Measurements from ENCODE around the gene VSNL1.

VSNL1 gene

DNA sequence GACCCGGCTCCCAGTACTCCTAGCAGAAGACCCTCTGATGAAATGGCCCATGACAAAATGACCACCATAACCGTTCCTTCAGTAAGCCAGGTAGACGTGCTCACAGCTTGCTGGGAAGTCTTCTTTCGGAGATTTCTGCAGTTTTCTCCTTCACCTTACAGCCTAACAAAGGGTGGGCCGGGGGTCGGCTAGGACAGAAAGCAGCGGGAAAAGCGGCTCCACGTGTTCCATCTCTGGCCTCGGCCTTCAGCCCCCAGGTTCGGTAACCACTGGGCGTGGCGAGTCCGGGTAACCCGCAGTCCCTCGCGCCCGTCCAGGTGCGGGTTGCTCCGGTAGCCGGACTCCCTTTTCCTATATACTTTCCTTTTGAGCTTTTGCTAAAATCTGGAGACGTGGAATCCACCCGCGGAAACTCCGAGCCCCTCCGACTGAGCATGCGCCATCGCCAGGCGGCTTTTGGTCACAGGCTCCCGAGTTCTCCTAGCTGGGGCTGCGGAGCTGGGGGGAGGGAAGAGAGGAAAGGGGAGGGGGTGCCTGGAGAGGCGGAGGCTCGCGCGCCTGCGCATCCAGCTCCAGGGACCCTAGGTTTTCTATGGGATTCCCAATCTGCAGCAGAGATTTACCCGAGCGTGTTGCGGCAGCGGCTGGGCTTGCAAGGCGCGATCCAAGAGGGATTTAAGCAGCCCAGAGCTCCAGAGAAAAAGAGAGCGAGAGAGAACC, at the start of gene VSNL1:
TSS of gene VSNL1 (plus strand) at position 604 of the 720 bp plus-strand sequence. CDS start 51,379 bp downstream, outside the sequence.
- DNase-seq (ENCODE audit: low spot score): peak; percentile 31

DNA sequence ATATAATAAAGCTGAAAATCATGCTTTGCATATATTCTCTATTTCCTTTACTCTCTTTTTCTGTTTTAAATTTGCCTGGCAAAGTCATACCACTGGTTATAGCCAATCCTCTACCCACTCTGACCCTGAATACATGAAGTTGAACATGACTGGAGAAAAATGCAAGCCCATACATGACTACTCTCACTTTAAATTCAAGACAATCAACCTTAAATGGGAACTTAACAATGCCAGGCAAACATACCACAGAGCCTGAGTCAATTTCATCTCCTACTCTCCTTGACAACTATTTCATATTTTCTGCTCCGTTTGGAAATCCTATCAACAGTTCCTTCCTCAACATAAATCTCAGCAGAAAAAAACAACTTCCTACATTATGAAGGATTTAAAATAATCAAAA, 44.9 kb upstream of the VSNL1 start:
- DNase-seq (ENCODE audit: low spot score): no peak

DNA sequence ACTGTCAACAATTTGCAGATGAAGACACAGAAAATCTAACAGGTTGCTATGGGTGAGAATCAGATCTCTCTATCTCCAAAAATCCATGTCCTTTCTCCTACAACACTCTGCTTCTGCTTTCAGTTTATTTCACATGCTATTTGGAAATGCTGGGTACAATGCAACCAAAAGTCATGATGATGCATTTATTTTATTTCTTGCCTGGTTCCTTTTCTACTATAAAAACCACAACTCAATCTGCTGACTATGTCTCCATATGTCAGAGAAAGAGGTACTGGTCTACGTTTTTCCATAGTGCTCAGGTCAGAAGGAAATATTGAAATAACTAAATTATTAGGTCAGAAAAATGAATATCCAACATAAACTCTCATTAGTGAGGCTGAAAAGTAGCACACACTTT, 42.8 kb upstream of the VSNL1 start:
- no peak for DNase-seq (ENCODE audit: low spot score)

DNA sequence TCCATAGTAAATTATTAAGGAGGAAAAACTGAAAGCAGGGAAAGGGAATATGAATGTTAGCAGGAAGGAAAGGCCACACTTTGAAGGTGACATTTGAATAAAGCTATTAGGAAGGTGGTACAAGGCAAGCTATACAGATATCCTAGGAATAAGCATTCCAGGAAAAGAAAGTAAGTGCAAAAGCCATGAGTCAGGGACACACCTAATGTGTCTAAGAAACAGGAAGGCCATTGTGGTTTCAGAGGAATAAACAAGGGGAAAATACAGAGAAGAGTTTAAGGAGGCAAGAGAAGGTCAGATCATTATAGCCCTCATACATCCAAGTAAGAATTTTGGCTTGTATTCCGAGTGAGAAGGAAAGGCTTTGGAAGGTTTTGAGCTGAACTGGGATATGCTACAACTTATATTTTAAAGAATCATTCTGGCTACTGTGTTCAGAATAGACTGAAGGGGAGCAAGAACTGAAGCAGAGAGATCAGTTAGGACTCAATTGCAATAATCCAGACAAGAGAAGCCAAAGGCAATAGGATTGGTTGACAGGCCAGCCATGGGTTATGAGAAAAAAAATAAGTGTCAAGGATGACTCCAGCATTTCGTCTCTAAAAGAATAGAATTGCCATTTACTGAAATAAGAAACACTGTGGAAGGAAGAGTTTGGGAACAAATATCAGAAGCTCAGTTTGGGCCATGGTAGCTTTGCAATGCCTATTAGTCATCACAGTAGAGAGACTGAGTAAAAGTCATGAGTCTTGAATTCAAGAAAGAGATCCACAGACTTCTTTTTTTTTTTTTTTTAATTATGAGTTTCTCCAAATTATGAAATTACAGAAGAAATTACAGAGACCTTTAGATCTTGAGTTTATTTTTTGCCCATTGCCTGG, 33.5 kb upstream of the VSNL1 start:
- DNase-seq (ENCODE audit: low spot score): no peak

DNA sequence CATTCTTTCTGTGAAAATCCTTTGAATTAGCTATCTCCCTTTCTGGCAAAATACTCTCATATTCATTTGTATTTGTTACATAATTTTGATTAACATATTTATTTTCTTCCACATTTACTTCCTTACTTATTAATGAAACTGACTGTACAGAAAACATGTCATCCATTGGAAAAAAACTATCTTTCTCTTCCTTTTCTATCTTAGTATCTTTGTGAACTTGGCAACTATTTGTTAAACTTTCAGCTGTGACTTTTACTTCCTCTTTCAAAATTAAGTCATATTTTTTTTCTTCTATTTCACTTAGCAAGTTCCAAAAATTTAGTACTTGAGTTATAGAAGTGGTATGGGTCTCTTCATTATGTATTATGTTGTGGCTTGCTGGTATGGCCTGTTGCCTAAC, 24.8 kb upstream of the VSNL1 start:
- no peak for DNase-seq (ENCODE audit: low spot score)

DNA sequence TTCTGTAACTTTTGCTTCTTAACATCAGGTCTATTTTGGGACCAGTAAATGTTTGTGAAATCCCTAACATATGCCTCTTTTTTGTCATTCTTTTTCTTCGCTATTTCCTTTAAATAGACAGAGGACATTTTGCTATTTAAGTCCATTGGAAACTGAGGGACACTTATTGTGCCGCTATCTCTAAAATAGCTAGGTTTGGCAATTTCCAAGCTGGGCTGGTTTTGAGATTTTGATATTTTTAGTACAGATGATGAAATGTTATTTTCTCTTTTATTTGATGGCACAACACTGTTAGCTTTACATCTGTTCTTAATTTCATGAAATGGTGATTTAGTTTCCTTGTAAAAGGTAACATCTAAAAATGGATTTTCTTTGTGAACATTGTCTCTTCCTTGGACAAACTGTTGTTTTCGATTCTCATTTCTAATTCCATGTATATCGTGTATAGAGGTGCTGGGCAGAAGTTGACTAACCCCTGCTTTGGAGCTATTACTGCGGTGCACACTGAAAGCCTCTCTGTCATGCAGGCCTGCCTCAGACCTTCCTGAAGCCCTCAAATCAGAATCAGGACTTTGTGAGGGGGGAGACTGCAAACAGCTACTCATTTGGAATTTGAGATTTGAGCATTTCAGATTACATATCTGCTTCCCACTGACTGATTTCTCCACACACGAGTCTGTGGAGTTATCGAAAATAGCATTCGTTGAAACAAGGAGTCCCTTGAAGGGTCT, 22.9 kb upstream of the VSNL1 start:
- no peak for DNase-seq (ENCODE audit: low spot score)

DNA sequence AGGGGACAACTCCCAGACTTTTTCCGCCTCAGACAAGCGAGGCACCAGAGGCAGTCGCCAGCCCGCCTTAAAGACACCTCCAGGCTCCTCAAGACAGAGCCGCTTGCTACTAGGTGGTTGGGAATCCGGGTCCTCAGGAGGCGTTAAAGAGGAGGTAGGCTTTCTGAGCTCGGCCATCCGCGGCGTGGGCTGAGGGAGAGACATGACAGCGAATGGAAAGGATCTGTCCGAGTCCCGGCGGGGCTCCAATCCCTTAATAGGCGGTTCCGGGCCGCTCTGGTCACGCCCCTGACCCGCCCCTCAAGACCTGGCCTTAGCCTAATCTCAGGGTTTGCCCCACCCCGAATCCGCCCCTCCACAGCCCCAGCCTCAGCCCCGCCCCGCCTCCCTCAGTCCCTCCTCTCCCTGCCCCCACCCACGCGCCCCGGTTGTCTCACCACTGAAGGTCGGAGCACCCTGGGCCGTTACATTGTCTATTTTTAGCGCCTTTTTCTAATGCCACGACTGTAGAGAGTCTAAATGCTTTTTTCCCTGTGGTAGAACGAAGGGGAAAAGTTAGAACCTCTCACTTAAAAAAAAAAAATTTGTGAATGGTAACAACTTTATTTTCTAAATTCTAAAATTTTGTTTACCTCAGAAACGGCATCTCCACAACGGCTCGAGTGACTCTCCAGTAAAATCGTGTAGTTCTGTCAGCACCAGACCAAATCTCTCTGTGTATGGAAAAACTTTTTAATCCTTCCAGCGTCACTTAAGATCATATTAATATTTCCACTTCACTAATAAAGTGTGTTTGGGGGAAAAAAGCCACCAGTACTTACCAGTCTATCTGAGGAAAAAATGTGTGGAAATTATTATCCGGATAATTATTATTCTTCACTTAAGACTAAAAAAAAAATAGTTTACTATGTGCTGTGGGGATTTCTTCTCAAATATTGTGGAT, 22.0 kb upstream of the VSNL1 start, which contains the start of gene RAD51AP2:
TSS of gene RAD51AP2 (minus strand) at position 229 of the 943 bp plus-strand sequence. CDS start at position 204, 25 bp downstream.
- peak; percentile 16 for DNase-seq (ENCODE audit: low spot score)

DNA sequence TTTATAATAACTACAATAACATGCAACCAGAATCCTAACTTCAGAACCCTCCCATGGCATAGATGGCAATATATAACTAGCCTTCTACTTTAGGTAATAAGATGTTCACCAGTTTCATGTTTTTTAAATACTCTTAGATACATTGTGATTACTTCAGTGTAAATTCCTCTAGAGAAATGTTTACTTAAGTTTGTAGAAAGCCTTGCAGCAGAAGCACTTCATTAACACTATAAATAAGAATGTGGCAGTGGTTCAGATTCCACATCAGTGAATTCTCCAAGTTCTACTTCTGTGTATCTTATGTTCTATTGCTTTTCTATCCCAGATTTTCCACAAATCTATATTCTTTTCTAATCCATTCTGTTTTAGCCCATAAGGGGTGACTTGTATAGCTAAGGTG, 21.0 kb upstream of the VSNL1 start:
- no peak for DNase-seq (ENCODE audit: low spot score)

DNA sequence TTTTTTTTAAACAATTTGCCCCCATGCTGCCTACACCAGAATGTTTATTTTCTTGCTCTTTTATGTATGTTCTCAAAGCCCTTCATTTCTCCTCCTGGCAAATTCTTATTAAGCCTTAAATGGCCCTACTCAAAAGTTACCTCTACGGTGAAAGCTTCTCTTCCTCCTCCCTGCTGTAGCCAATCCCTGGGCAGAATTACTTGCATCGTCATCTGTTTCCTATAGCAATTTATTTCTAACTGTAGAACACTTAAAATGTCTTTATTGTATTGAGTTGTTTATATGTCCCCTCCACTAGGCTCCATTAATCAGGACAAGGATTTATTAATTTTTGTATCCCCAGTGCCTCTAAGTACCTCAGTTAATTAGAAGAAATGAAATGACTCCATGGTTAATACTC, 19.7 kb upstream of the VSNL1 start:
- DNase-seq (ENCODE audit: low spot score): no peak

DNA sequence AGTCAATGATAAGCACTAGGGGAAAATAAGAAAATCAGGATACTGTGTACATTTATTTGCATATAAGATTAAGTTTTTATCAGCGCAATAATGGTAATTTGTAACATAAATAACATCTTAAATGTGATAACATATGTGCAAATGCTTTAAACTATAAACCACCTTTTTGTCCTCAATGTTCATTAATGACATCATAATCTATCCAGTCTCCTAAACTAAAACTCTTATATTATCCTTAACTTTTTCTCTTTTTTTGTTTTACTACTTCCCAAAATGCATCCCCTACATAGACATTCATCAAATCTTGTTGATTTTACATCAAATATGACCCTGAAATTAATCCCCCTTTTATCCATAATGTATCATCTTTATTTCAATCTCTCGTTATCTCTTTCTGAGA, 18.9 kb upstream of the VSNL1 start:
- DNase-seq (ENCODE audit: low spot score): no peak

DNA sequence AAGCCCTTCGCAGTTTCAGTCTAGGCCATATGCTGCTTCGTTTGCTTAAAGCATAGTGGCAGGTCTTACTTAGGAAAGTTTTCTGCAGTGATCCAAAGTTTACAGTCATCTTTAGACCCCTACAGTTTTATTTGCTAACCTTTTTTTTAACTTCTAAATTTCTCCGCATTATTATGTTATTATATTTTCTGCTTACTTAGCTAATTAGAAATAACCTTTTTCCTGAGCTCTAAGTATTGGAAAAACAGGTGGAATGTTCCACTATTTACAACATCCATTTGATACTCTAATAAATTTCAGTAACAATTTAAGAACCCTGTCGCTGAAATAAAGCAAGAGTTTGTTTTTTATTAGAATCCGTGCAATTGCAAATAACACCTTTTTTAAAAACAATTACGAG, 18.2 kb upstream of the VSNL1 start:
- no peak for DNase-seq (ENCODE audit: low spot score)

DNA sequence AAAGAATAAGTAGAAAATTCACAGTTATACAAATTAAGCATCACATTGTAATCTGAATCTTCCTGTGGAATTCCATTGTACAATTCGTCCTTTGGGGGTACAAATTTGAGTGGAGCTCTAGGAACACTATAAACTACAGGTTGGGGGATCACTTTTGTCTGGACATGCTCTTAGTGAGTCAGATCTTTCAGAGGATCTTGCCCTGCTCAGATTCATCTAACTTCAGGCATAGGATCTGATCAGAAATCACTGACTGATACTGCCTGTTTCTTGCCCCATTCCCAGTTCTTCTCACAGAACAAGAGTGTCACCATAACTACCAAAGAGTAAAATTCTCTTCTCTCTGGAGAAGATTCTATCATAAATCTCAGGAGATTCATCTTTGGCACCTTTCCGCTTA, 10.7 kb upstream of the VSNL1 start:
- no peak for DNase-seq (ENCODE audit: low spot score)

DNA sequence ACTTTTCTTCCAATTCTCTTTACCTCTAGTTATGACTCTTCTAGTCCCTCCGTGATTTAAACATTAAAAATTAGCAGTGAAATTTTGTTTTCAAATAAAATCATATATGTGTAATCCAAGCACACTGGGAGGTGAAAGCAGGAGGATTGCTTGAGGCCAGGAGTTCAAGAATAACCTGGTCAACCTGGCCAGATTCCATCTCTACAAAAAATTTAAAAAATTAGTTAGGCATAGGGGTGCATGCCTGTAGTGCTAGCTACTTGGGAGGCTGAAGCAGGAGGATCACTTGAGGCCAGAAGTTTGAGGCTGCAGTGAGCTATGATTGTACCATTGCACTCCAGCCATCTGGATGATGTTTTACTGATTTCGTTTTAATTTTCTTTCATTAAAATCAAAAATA, 7.0 kb upstream of the VSNL1 start:
- DNase-seq (ENCODE audit: low spot score): no peak

DNA sequence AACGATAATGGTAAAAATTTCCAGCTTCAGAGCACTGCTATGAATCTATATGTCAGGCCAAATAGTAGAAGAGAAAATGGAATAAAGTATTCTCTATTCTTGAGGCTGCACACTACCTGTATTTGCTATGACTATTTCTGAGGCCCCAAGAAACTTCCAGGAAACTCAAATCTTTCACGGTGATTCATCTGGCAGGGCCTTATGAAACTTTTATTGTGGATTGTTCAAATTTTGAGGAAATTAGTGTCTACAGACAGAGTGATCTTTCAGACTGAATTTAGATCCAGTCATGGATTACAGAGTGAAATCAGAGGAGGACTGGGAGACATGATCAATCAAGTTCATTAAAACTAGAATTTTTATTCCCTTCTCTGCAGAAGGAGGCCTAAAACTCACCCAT, 4.1 kb upstream of the VSNL1 start:
- no peak for DNase-seq (ENCODE audit: low spot score)

DNA sequence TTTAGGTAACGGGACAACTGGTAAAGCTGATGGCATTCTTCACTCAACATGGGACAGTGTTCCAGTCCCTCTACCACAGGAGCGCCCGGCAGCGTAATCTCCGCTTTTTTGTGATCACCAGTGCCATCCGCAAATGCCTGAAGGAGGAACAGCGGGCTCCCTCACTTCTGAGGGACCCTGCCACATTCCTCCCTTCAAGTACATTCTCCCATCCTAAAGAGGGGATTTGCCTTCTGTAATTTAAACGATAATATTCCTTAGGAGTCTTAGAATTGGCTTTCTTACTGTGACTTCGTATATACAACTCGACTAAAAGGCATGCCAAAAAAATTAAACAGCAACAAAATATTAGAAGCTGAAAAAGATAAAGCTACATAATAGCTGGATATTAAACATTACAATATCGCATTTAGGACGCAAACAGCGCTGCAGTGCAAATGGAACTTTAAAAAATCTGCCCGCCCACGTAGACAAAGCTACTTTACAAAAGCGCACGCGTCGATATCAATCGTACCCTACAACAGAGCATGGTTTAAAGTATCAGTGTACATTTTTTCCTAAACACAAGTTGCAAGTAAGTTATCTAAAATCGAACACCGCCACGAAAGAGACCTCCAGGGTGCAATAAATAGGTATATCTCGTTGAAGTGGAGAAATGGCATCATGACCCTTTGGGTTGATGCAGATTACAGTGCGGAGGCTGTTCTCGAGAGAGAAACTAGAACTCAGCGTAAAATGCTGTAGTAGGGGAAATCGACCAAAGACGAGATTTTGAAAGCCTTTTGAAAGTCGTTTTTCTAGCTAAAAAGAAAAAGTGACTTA, 2.3 kb upstream of the VSNL1 start:
- no peak for DNase-seq (ENCODE audit: low spot score)

DNA sequence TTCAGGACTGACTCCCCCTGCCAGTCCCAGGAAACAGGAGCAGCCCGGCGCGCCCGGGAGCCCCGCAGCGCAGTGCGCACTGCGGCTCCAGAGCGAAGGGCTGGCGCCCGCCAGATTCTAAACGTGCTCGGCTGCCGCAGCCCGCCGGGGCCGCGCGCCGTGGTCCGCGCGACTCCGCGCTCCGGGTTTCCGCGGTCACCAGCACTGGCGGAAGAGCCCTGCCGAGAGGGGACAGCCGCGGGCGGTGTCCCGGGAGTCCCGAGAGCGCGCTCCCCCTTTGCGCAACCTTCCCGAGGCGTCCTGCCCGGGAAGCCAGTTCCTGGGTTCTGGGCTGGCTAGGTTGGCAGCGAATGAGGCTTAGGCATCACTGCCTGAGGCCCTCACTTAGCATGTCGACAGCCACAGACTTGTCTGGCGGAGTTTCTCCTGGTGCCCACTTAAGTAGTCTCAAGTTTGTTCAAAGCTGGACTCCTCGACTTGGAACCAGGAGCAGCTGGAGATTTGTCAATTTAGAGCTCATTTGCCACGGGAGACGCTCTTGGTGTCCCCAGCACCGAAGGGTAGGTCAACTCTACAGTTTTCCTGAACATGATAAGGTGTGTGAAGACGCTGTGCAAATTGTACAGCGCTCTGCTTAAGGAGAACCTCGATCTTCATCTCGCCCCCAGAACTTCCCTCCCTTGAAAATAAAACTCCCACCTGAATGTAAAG, 1.5 kb upstream of the VSNL1 start:
- DNase-seq (ENCODE audit: low spot score): no peak

DNA sequence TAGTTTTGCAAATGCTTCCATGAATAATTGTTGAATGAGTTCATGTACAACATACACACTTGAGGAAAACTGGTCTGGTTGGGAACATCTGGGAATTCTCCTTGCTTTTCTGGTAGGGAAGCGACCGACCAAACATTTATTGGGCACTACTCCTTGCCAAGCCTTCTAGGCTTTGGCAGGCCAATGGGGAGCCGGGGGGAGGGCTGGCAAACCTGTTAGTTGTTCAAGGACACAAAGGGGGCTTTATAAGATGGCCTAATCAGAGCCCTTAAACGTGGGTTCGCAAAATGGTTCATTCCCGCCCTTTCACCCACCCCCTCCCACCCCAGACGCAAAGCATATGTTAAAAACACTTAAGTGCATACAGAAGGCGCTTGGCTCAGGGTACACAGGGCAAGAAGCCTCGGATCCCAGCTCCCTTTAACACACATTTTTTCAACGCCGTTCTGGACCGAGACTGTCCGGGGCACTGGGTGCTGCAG, 844 bp upstream of the VSNL1 start:
- DNase-seq (ENCODE audit: low spot score): no peak

DNA sequence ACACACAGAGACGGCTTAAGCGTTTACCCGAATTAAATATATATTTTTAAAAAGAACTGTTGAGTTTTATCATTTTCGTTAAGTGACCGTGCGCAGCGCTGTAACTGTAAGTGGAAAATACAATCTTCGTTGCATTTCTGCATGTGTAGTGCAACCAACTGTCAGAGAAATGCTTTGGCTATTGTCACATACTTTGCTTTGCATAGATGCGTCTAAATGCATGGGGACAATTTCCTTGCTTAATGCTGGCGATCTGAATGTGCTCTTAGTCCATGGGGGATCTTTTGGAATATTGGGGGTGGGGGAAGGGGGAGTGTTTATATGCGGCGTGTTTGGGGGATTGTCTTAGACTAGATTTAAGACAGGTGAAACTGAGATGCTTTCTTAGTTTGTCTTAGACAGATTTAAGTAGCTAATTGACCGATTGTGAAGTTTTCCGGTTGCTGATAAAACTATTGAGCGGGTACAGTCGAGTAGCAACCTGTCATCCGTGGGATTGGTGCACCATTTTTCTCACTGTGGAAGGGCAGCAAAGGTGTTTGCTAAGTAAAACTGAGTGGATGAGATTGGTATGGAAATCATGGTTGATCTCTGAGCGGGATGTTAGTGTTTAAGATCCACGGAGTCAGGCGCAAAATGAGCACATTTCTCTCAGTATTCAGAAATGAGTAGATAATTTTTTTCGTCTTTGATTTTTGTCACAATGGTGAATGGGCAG, 476 bp downstream of the VSNL1 start:
- DNase-seq (ENCODE audit: low spot score): no peak

DNA sequence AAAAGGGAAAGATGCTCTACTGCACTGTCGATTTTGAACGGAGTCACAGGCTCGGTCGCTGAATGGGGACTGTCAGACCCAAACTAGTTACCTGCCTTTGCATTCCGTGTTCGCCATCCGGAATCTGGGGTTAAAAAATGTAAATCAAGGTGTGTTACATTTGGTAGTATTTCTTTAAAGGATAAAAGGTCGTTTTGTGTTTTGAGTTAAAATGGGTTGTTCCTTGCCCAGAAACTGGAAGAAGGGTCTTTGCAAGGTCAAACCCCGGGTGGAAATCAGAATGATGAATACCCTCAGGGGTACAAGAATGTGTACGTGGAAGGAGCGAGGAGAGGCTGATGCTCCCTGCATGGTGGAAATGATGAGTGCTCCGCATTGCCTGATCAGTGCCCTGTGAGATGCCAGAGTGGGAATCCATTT, 1.0 kb downstream of the VSNL1 start:
- DNase-seq (ENCODE audit: low spot score): no peak

Data from globus pallidus (tissue), 1 donor.